ENCODE results near the gene ABHD10.
"Not testable (repeated sequence)": the region's sequence is repeated elsewhere in the genome, so short reads cannot be mapped to it uniquely, and the experiment has no call there.

Gene ABHD10

DNA sequence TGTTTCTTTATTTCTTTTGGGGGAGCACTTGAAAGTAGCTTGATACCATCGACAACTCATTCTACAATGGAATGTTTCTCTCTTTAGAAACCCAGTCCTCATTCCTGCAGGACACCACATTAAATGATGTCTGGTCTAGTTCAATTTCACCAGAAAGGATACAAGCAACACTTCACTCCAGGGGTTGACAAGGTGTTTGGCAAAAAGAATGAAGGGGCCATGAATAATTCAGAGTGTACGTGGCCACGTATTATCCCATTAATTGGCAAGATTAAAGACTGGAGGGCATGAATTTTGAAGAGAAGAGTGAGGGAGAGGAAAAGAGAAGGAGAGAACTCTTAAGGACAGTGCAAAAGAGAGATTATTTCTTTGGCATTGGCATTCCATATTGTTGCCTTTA, 56.4 kb downstream of the ABHD10 start:
- DNase-seq = no peak

DNA sequence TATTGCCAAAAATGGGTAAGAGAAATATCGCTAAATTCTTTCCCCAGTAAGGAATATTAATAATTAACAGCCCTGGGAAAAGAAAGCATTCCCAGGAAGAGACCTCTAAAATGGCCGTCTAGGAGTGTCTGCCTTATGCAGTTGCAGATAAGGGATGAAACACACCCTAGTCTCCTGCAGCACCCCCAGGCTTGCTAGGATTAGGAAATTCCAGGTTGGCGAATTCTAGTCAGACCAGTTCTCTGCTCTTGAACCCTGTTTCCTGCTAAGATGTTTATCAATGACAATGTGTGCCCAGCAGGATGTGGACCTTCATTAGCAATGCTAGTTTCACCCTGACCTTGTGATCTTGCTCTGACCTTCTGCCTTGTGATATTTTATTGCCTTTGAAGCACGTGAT, 58.4 kb downstream of the ABHD10 start:
- DNase-seq = not testable (repeated sequence)

DNA sequence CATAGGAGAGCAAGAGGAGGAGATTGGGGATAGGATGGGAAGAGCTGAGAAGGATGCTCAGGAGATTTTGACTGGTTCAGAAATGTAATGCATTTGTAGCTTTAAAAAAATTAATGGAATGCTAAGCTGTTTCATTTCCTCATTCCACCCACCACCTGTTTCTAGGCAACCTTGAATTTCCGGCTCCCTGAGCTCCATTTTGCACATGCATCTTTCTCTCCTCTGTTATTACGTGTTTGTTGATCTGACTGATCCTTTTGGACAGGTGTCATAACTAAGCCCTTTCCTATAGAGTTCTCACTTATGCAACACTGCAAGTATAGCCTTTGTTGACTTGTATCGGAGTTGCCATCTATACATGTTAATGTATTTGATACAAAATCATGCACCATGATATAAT, 60.0 kb downstream of the ABHD10 start:
- DNase-seq = no peak

DNA sequence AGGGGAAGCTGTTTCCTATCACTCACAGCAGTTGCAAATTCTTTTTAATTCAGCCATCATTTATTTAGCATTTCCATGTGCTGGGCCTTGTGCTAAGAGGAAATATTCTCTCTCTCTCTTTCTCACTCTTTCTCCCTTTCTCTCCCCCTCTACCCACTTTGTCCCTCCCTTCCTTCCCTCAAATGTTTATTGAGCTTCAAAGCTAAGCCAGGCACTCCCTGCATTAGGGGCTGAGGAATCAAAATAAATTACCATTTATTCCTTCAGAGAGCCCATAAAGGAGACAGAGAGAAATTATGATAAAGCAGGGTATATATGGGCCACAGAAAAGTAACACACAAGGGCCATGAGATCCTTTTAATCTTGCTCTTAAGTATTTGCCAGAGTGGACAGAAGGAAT, 62.5 kb downstream of the ABHD10 start:
- DNase-seq = no peak

DNA sequence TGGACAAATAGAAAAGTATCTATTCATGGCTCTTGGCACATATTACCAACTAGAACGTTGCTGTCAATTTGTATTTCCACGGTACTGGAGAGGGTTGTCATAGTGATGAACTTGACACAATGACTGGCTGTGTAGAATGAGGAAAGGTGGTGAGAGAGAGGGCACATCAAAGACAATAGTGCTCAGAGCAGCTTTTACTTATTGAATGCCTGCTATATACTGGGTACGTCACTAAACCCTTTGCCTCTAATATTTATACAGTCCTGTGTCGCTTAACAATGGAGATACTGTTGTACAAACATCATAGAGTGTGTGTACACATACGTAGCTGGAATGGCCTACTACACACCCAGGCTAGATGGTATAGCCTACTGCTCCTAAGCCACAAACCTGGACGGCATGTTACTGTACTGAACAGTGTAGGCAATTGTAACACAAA, 64.0 kb downstream of the ABHD10 start:
- no peak for DNase-seq

All from hematopoietic multipotent progenitor cell treated with erythropoietin and hydrocortisone succinate and interleukin-3 and kit ligand, for 6 days (in vitro differentiated cells).